ENCODE measurements around the gene EFCC1.

EFCC1 gene

GRCh38 chr3:128994173-128994512 lies 7.0 kb upstream of the EFCC1 start:
- POLR2A ChIA-PET (ENCODE audit: low non-redundant PET) = interaction anchor here (0.8 kb wide), 1 partner anchor 17 kb away, joined by 3 read pairs; no protein-coding TSS in a partner anchor
- no peak for TF ChIP-seq CTCF (conservative IDR thresholded peaks at IDR 0.05; ENCODE audit: low read depth)
- CTCF ChIA-PET = interaction anchor here (1.4 to 2.9 kb wide), 3 partner anchors 9 to 24 kb away, joined by 3 to 15 read pairs (median 14); no protein-coding TSS in a partner anchor
- H3K27ac ChIP-seq = no peak overlapping the region
- DNase-seq (ENCODE audit: low spot score) = no peak

- H3K27ac ChIP-seq = no peak overlapping the region
- ChIA-PET CTCF (interaction anchor here (0.9 to 2.9 kb wide), 5 partner anchors 8 to 314 kb away, joined by 3 to 15 read pairs (median 6); no protein-coding TSS in a partner anchor), POLR2A (ENCODE audit: low non-redundant PET) (no interaction called here)
- TF ChIP-seq CTCF (conservative IDR thresholded peaks at IDR 0.05; ENCODE audit: low read depth) = no peak
- no peak for DNase-seq (ENCODE audit: low spot score)
These were observed 6.2 kb upstream of the EFCC1 start for GRCh38 chr3:128994581-128995546.

GRCh38 chr3:128995737-128996136 lies 5.4 kb upstream of the EFCC1 start:
- ChIA-PET POLR2A (ENCODE audit: low non-redundant PET) (no interaction called here), CTCF (interaction anchor here (0.9 to 1.3 kb wide), 2 partner anchors 25 to 315 kb away, joined by 3 to 6 read pairs; no protein-coding TSS in a partner anchor)
- no peak for TF ChIP-seq CTCF (conservative IDR thresholded peaks at IDR 0.05; ENCODE audit: low read depth)
- DNase-seq (ENCODE audit: low spot score) = no peak
- no peak overlapping the region for H3K27ac ChIP-seq

- ChIA-PET POLR2A (ENCODE audit: low non-redundant PET) (interaction anchor here (0.6 kb wide), 1 partner anchor 124 kb away, joined by 4 read pairs; no protein-coding TSS in a partner anchor), CTCF (interaction anchor here (0.7 kb wide), 1 partner anchor 25 kb away, joined by 5 read pairs; no protein-coding TSS in a partner anchor)
- DNase-seq (ENCODE audit: low spot score) = no peak
- TF ChIP-seq CTCF (conservative IDR thresholded peaks at IDR 0.05; ENCODE audit: low read depth) = no peak
- H3K27ac ChIP-seq = no peak overlapping the region
These were observed 4.9 kb upstream of the EFCC1 start for GRCh38 chr3:128996200-128996599.

- H3K27ac ChIP-seq = no peak overlapping the region
- ChIA-PET CTCF (interaction anchor here (0.7 kb wide), 1 partner anchor 26 kb away, joined by 5 read pairs; no protein-coding TSS in a partner anchor), POLR2A (ENCODE audit: low non-redundant PET) (interaction anchor here (0.6 kb wide), 1 partner anchor 124 kb away, joined by 4 read pairs; no protein-coding TSS in a partner anchor)
- TF ChIP-seq CTCF (conservative IDR thresholded peaks at IDR 0.05; ENCODE audit: low read depth) = no peak
- DNase-seq (ENCODE audit: low spot score) = no peak
These were observed 4.4 kb upstream of the EFCC1 start for GRCh38 chr3:128996726-128997125.

GRCh38 chr3:128997486-128998133 lies 3.5 kb upstream of the EFCC1 start:
- no peak for TF ChIP-seq CTCF (conservative IDR thresholded peaks at IDR 0.05; ENCODE audit: low read depth)
- no peak overlapping the region for H3K27ac ChIP-seq
- POLR2A ChIA-PET (ENCODE audit: low non-redundant PET) = no interaction called here
- CTCF ChIA-PET = interaction anchor here (0.9 kb wide), 1 partner anchor 572 kb away, joined by 3 read pairs; no protein-coding TSS in a partner anchor
- DNase-seq (ENCODE audit: low spot score) = no peak
